Panc1 (cell line): ENCODE results near the gene MSGN1.

Experiments used
- POLR2AphosphoS5 ChIP-seq: IDR thresholded peaks from 2 replicates; pipeline ENCODE4 v1.6.1; 2012; ENCODE audit warnings: mild to moderate bottlenecking, low read depth, low read length, moderate library complexity
- SIN3A ChIP-seq: IDR thresholded peaks from 2 replicates; pipeline ENCODE4 v1.6.1; 2012; ENCODE audit warnings: low read depth, mild to moderate bottlenecking, low read length, moderate library complexity, borderline replicate concordance; ENCODE audit not compliant: insufficient read depth

GRCh38 chr2:17793803-17794354 lies 22.4 kb upstream of the MSGN1 start:
- TF ChIP-seq POLR2AphosphoS5 (no peak), SIN3A (no peak)
